Caki2 (cell line): ENCODE results near the gene RGS12. TPM values are rescaled to one million over a fixed set of nuclear protein-coding genes. Genes with fewer than 3 reads are reported as not detected.
A peak's percentile ranks its signal among the peaks of the same experiment; 100 is the strongest.

ENCODE experiments used
- DNase-seq: peaks from one replicate; pipeline ENCODE4 v3.0.0-alpha.2; 2015; ENCODE audit warnings: low read depth
- in situ Hi-C: cut with HindIII; loops from 2 replicates; pipeline ENCODE4 v1.10.0; 2016; ENCODE audit warnings: low sequenced_read_pairs, low pct_unique_long_range_greater_than_20kb, mixed read lengths
- total RNA-seq: library from RNA; depleted of rRNA; stranded (reverse); fragments of >200 nt; shearing (Covaris generic); gene quantifications from 2 replicates; pipeline ENCODE4 v1.2.3, GENCODE V29; 2014; ENCODE audit warnings: low replicate concordance; rRNA removed

RGS12 gene, protein sequence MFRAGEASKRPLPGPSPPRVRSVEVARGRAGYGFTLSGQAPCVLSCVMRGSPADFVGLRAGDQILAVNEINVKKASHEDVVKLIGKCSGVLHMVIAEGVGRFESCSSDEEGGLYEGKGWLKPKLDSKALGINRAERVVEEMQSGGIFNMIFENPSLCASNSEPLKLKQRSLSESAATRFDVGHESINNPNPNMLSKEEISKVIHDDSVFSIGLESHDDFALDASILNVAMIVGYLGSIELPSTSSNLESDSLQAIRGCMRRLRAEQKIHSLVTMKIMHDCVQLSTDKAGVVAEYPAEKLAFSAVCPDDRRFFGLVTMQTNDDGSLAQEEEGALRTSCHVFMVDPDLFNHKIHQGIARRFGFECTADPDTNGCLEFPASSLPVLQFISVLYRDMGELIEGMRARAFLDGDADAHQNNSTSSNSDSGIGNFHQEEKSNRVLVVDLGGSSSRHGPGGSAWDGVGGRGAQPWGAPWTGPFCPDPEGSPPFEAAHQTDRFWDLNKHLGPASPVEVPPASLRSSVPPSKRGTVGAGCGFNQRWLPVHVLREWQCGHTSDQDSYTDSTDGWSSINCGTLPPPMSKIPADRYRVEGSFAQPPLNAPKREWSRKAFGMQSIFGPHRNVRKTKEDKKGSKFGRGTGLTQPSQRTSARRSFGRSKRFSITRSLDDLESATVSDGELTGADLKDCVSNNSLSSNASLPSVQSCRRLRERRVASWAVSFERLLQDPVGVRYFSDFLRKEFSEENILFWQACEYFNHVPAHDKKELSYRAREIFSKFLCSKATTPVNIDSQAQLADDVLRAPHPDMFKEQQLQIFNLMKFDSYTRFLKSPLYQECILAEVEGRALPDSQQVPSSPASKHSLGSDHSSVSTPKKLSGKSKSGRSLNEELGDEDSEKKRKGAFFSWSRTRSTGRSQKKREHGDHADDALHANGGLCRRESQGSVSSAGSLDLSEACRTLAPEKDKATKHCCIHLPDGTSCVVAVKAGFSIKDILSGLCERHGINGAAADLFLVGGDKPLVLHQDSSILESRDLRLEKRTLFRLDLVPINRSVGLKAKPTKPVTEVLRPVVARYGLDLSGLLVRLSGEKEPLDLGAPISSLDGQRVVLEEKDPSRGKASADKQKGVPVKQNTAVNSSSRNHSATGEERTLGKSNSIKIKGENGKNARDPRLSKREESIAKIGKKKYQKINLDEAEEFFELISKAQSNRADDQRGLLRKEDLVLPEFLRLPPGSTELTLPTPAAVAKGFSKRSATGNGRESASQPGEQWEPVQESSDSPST (N-terminal part only)
- total RNA-seq = 13.1 and 27.0 TPM in 2 replicates

DNA sequence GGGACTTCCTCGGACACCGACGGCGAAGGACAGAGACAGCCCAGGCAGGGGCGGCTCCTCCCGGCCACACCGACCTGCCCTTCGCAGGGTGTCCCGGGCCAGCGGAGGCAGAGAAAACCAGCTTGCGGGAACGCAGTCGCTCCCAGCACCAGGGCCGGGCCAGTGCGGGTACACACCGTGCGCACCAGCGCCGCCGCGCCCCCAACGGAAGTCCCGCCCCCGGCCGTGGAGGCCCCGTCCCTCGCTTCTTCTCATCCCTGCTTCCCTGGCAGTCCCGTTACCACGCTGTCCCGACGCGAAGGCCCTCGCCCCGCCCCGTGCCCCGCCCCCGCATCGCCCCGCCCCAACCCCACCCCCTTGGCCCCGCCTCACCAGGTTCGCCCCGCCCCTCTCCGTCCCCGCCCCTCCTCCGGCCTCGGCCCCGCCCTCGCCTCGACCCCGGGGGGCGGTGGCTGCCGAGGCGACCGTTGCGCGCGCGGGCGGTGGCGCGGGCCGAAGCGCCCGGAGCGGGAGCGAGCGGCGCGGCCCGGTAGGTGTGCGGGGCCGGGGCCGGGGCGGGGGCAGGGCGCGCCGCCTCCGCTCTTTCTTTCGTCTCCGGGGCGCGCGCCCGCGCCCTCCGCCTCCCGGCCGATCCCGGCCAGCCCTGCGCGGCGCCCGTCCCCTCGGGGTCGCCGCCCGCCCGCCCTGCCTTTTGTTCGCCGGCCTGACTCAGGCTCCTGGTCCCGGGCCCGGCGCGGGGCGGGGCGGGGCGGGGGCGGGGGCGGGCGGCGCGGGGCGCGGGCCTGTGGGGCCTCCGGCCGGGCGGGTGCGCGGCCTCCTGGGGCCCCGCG, at the start of gene RGS12:
Gene RGS12, plus strand, starts transcription at position 451 of the 830 bp plus-strand sequence. CDS start 23,150 bp downstream, outside the sequence.
- in situ Hi-C loops = no loop called here

GRCh38 chr4:3243136-3243780, 49.6 kb upstream of the RGS12 start:
- in situ Hi-C loops = no loop called here
- DNase-seq = no peak

More for the DNA sequence above, at the start of gene RGS12:
- peak; percentile 77 for DNase-seq

DNA sequence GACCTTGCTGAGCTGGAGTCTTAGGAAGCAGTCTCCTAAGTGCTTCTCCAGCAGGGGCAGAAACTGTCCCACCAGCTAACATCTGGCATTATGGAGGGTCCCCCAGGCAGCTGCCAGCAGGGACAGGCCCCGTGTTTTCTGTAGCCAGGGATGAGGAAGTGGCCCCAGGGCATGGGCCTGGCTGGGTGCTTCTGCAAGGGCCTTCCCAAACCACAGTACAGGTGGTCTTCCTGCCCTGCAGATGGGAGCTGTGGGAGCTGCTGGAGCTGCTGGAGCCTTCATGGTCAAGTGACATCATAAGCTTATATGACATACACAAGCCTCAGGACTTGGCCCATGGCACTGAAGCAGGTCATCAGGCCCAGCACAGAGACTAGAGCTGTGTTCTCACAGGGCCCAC, 48.8 kb upstream of the RGS12 start:
- DNase-seq = no peak
- in situ Hi-C loops = no loop called here

- DNase-seq = no peak
- in situ Hi-C loops = no loop called here
These were observed 48.1 kb upstream of the RGS12 start for GRCh38 chr4:3244747-3245146.

DNA sequence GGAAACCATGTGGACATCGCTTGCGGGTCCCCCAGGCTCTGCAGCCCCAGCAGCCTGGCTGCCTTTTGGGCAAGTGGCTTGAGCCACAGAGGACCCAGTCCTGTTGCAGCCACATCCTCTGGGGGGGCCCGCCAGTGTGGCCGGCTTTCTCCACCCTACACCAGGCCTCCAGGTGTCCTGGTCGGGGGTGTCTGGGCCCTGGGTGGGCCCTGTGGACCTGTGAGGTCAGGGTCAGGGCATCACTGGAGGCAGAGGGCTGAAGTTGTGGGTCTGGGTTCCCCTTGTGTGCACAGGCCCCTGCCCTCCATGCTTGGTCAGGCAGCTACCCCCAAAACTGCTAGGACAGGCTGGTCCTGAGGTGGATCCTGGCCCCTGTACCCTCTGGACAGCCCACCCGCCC, 47.1 kb upstream of the RGS12 start:
- DNase-seq = no peak
- in situ Hi-C loops = no loop called here

DNA sequence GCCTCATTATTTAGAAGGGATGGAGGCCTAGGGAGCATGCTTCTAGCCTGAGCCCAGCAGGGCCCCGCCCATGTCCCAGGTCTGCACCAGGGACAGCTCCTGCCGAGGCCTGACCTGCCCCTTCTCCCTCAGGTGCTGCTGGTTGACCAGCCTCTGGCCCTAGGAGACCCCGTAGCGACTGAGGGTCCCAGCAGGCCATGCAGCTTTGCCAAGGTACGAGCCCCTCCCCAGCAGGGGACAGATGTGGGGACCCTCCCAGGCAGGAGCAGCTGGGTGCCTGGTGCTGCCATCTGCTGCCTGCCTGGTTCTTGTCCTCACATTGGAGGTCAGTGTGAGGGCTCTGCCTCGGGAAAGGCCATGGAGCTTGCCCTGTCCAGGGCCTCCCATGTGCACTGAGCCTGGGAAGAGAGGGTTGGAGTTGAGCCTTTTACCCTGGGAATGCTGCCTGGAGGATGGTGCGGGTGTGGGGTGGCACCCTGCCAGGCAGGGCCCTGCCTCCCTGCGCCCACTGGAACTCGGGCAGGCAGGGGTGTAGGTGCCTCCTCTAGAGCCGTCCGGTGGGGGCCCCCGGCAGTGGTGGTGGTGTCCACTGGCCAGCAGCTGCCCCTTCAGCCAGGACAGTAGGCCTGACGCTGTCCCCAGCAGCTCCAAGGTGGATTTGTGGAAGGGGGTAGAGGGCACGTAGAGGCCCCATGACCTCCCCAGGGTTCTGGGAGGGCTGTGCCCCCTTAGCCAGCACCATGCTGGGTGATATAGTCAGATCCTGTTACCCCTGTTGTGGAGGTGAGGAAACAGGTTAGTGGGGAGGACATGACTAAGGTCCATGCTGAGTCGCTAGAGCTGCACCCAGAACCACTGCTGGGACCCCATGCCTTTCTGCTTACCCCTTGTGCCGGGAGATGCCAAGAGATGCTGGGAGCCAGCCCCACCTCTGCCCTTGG, 46.1 kb upstream of the RGS12 start:
- in situ Hi-C loops = no loop called here

GRCh38 chr4:3247399-3248177, 45.2 kb upstream of the RGS12 start:
- no peak for DNase-seq
- in situ Hi-C loops = no loop called here

More for the DNA sequence above, 46.1 kb upstream of the RGS12 start:
- no peak for DNase-seq

- in situ Hi-C loops = no loop called here
- no peak for DNase-seq
These were observed 44.7 kb upstream of the RGS12 start for GRCh38 chr4:3248178-3248480.

GRCh38 chr4:3248811-3249661, 43.8 kb upstream of the RGS12 start, which contains the start of gene MSANTD1:
MSANTD1 (plus strand) TSS chr4:3249159; CDS start chr4:3249223, 64 bp downstream.
- DNase-seq = no peak
- in situ Hi-C loops = no loop called here

- in situ Hi-C loops = no loop called here
- DNase-seq = no peak
These were observed 42.9 kb upstream of the RGS12 start for GRCh38 chr4:3249711-3250437.

DNA sequence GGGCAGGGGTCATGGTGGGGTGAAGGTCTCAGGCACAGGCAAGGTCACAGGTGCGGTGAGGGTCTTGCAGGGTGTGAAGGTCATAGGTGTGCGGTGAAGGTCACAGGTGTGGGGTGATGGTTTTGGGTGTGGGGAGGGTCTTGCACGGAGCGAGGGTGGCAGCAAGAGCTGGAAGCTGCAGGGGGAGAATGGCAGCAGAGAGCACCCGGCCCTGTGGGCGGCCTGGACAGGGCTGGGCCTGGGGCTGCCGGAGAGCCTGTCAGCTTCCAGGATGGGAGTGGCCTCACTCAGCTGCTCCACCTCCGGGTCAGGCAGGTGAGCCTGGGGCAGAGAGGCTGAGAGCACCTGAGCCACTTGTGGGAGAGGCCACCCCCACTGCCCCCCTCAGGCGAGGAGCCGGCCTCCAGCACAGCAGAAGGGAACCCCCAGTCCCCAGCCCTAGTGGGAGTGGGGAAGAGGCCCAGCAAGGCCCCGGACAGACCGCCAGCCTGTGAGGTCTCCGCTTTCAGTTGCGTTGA, 42.3 kb upstream of the RGS12 start:
- DNase-seq = no peak
- in situ Hi-C loops = no loop called here

GRCh38 chr4:3250956-3251690, 41.7 kb upstream of the RGS12 start:
- peak; percentile 34 for DNase-seq
- in situ Hi-C loops = no loop called here

GRCh38 chr4:3251691-3252479, 40.9 kb upstream of the RGS12 start:
- in situ Hi-C loops = no loop called here
- DNase-seq = no peak
